Heart left ventricle (tissue), 16 donors: ENCODE measurements around the gene HRH3. TPM values are rescaled to one million over a fixed set of nuclear protein-coding genes. Genes with fewer than 3 reads are reported as not detected.
A peak's percentile ranks its signal among the peaks of the same experiment; 100 is the strongest.

ENCODE experiments used
- ATAC-seq, 4 donors: fragments of 200-7000 bp; cut with Tn5 transposase; one replicate each; pipeline ENCODE4 v1.9.1; 2020 to 2022; ENCODE audit warnings: moderate library complexity in 4 of 4, mild to moderate bottlenecking in 3 of 4, moderate number of reproducible peaks in 1 of 4
- DNase-seq, 5 donors: peaks; one replicate each; pipeline ENCODE4 v3.0.0-alpha.2; 2020
- H3K27ac ChIP-seq, 12 donors: fragments of 200-600 bp; sonication (generic) in 4 of 12; one replicate each; pipeline versions ENCODE4 v1.5.0 to v1.8.0; 2016 to 2022; ENCODE audit warnings: mild to moderate bottlenecking in 2 of 12
- H3K27me3 ChIP-seq, 9 donors: fragments of 200-600 bp; sonication (generic) in 2 of 9; one replicate each; pipeline versions ENCODE4 v1.5.1 to v1.8.0; 2016 to 2022; ENCODE audit warnings: mild to moderate bottlenecking in 3 of 9
- H3K36me3 ChIP-seq, 9 donors: fragments of 200-600 bp; sonication (generic) in 2 of 9; one replicate each; pipeline versions ENCODE4 v1.5.0 to v1.8.0; 2018 to 2022; ENCODE audit warnings: mild to moderate bottlenecking in 2 of 9
- H3K4me1 ChIP-seq, 12 donors: fragments of 200-600 bp; sonication (generic) in 4 of 12; one replicate each; pipeline versions ENCODE4 v1.5.0 to v1.8.0; 2016 to 2022; ENCODE audit warnings: mild to moderate bottlenecking in 3 of 12
- H3K4me3 ChIP-seq, 12 donors: fragments of 200-600 bp; sonication (generic) in 4 of 12; one replicate each; pipeline versions ENCODE4 v1.5.0 to v1.8.0; 2017 to 2022; ENCODE audit warnings: mild to moderate bottlenecking in 9 of 12, moderate library complexity in 4 of 12
- H3K9me3 ChIP-seq, 12 donors: fragments of 200-600 bp; sonication (generic) in 4 of 12; one replicate each; pipeline versions ENCODE4 v1.5.0 to v1.8.0; 2016 to 2022; ENCODE audit warnings: mild to moderate bottlenecking in 1 of 12
- CTCF ChIP-seq, 12 donors: fragments of 200-600 bp; sonication (generic) in 4 of 12; IDR thresholded peaks; one replicate each; pipeline versions ENCODE4 v1.5.0 to v1.8.0; 2018 to 2022; ENCODE audit warnings: antibody characterized with exemption in 12 of 12, mild to moderate bottlenecking in 5 of 12
- POLR2A ChIP-seq, 2 donors: fragments of 450-650 bp; IDR thresholded peaks; one replicate each; pipeline ENCODE4 v1.6.1; 2017; ENCODE audit warnings: antibody characterized with exemption in 2 of 2, mild to moderate bottlenecking in 2 of 2, moderate library complexity in 2 of 2
- WGBS, 4 donors: extraction: QIAGEN DNeasy Blood & Tissue Kit in 2 of 4; methylation state at CpG; one replicate each; pipeline versions ENCODE4 v1.1.5 to v1.1.7; 2013 to 2018; 5-methylcytosine and 5-hydroxymethylcytosine counted together
- intact Hi-C, 10 donors: fragments of 100-400 bp; cut with DNase I; formaldehyde crosslinking; loops; one replicate each; pipeline versions ENCODE4 v1.11.1 to v1.14.2; 2022
- long read RNA-seq, 3 donors: library from polyadenylated mRNA; unstranded; transcript quantifications; one replicate each; pipeline ENCODE4 v2.0.0, GENCODE V29; 2020 to 2021
- polyA plus RNA-seq, 2 donors: library from polyadenylated mRNA; stranded (reverse); fragments of 200-250 nt; gene quantifications; one replicate each; pipeline ENCODE4 v1.2.3, GENCODE V29; 2013
- total RNA-seq, 9 donors: library from RNA; depleted of rRNA in 2 of 9; stranded (reverse); fragments of >200 nt in 2 of 9; fragmentation: NEBNext Ultra II Directional in 3 of 9; extraction: Animal tissue kit (Norgen Biotek cat#: 25700) in 3 of 9; gene quantifications; one replicate each; pipeline versions ENCODE4 v1.1.0 to v1.2.4, GENCODE V29; 2016 to 2023
- donor health status: ischemic (EF 13 %, LVEDD 7.1; RV severe dilation, severe dysfunction).
- donor health status: healthy with polysubstance abuse.
- donor health status: DM: no; HTN: yes; CAD: no.
- donor health status: DM: no; HTN: no; CAD: no.
- donor health status: ischemic (EF 25% LVEDD 6.9; RV normal size, moderate dysfunction).
- donor health status: ischemic (EF 25% LVEDD 5.7; RV mildly dilated, moderate dysfunction).
- donor health status: healthy.
- donor health status: DM: yes; HTN: yes; CAD: no.
- donor health status: ischemic (EF 35%, LVEDD 5.7; RV mildly dilated, moderate dysfunction).
- donor health status: nonischemic (EF 11% LVEDD 7.7; RV severe dilation, severe dysfunction).
- donor health status: DM: yes; HTN: yes; CAD: no.
- donor health status: PGD.
- donor health status: ischemic (EF 29% LVEDD 5.4; RV normal size, mild dysfunction).
- donor health status: nonischemic (EF 23%, LVEDD 6.1; RV moderate dilation, normal function).

HRH3 gene
- not detected for total RNA-seq
- not detected for polyA plus RNA-seq
- long read RNA-seq, donor 1, result 0 reads
- long read RNA-seq, donor 2, result 0 reads
- long read RNA-seq, donor 3, result 0 reads

GRCh38 chr20:62219992-62220665, at the start of gene HRH3:
Gene HRH3, minus strand, starts transcription at chr20:62220278. Its CDS starts 308 bp downstream, at chr20:62219970.
- peak in 1 of 5 donors; percentile 44 for DNase-seq
- TF ChIP-seq CTCF (IDR thresholded peaks at IDR 0.05) (no peak), POLR2A (IDR thresholded peaks at IDR 0.05) (no peak)
- intact Hi-C loops, result no loop called here
- Histone ChIP-seq H3K36me3 (no peaks in the 10 kb centered on the region), H3K27ac (no peak within 1 kb of the TSS), H3K27me3 (peaks cover 42 to 87% (median 69%) of the 10 kb centered on the region in 9 donors), H3K4me1 (peaks cover 0 to 29% (median 10%) of the 10 kb centered on the region in 12 donors), H3K4me3 (peak within 1 kb of the TSS in 11 of 12 donors; percentile 5 to 61 (median 32)), H3K9me3 (no peaks in the 10 kb centered on the region)
- 1 to 2% (median 1%) methylated on average over 10 to 84 of the region's 84 CpGs for WGBS, 4 donors
- peak in 3 of 4 donors; percentile 61 to 82 (median 68) for ATAC-seq

GRCh38 chr20:62269871-62270270, 49.8 kb upstream of the HRH3 start:
- Histone ChIP-seq H3K4me3 (no peak overlapping the region), H3K27ac (no peak overlapping the region), H3K4me1 (peaks cover 0 to 20% (median 4%) of the 10 kb centered on the region in 12 donors), H3K36me3 (peaks cover 0 to 82% (median 60%) of the 10 kb centered on the region in 9 donors), H3K9me3 (peaks cover 0 to 8% (median 0%) of the 10 kb centered on the region in 12 donors), H3K27me3 (no peaks in the 10 kb centered on the region)
- peak in 1 of 4 donors; percentile 16 for ATAC-seq
- 88 to 92% (median 91%) methylated on average over 16 to 17 of the region's 17 CpGs for WGBS, 4 donors
- no peak for TF ChIP-seq POLR2A (IDR thresholded peaks at IDR 0.05)
- no peak for TF ChIP-seq CTCF (IDR thresholded peaks at IDR 0.05)
- intact Hi-C loops, result loop anchor here in 2 of 10 donors (10.0 kb wide), 2 partner anchors 75 to 255 kb away; no protein-coding TSS in a partner anchor
- no peak for DNase-seq

GRCh38 chr20:62269378-62269777, 49.3 kb upstream of the HRH3 start:
- Histone ChIP-seq H3K27ac (no peak overlapping the region), H3K4me1 (peaks cover 0 to 18% (median 2%) of the 10 kb centered on the region in 12 donors), H3K36me3 (peaks cover 0 to 82% (median 60%) of the 10 kb centered on the region in 9 donors), H3K27me3 (no peaks in the 10 kb centered on the region), H3K4me3 (no peak overlapping the region), H3K9me3 (peaks cover 0 to 8% (median 0%) of the 10 kb centered on the region in 12 donors)
- ATAC-seq (no peak), DNase-seq (no peak)
- intact Hi-C loops, result no loop called here
- TF ChIP-seq CTCF (IDR thresholded peaks at IDR 0.05), result no peak
- TF ChIP-seq POLR2A (IDR thresholded peaks at IDR 0.05), result no peak
- 80 to 90% (median 86%) methylated on average over 13 to 14 of the region's 14 CpGs for WGBS, 4 donors

DNA sequence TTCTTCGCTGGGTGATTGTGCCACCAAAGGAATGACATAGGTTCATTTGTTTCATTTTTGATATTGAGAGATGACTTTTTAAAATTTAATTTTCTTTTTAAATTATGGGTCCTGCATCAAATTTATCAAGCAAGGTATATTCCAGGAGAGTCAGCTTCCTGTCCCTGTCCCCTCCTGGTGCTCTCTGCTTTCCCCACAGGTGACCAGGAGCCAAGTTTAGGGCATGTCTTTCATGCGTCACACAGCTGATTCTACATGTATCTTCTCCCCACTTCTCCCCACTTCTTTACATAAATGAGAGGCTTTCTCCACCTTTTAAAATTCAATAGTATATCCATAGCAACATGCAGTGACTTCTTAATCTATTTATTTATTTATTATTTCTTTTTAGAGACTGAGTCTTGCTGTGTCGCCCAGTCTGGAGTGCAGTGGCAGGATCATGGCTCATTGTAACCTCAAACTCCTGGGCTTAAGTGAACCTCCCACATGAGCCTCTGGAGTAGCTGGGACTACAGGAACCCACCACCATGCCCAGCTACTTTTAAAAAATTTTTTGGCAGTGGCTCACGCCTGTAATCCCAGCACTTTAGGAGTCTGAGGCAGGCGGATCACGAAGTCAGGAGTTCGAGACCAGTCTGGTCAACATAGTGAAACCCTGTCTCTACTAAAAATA, 48.3 kb upstream of the HRH3 start:
- Histone ChIP-seq H3K27me3 (no peaks in the 10 kb centered on the region), H3K4me3 (no peak overlapping the region), H3K9me3 (peaks cover 0 to 8% (median 0%) of the 10 kb centered on the region in 12 donors), H3K27ac (peak overlapping the region in 3 of 12 donors; percentile 31 to 73 (median 70)), H3K36me3 (peaks cover 0 to 82% (median 60%) of the 10 kb centered on the region in 9 donors), H3K4me1 (peaks cover 0 to 14% (median 2%) of the 10 kb centered on the region in 12 donors)
- intact Hi-C loops, result no loop called here
- ATAC-seq (no peak), DNase-seq (no peak)
- 77 to 92% (median 82%) methylated on average over 7 of the region's 7 CpGs for WGBS, 4 donors
- no peak for TF ChIP-seq CTCF (IDR thresholded peaks at IDR 0.05)
- TF ChIP-seq POLR2A (IDR thresholded peaks at IDR 0.05), result no peak
